Suprapubic skin (tissue), 4 donors: ENCODE data around the gene TUBB3. TPM values are rescaled to one million over a fixed set of nuclear protein-coding genes. Genes with fewer than 3 reads are reported as not detected.

ENCODE experiments used
- DNase-seq, 2 donors: peaks; one replicate each; pipeline ENCODE4 v3.0.0-alpha.2; 2019; ENCODE audit warnings: low spot score in 2 of 2
- H3K27ac ChIP-seq: fragments of 200-600 bp; sonication (generic); one replicate; pipeline ENCODE4 v1.5.1; 2019
- H3K27me3 ChIP-seq: fragments of 200-600 bp; sonication (generic); one replicate; pipeline ENCODE4 v1.5.1; 2019
- H3K36me3 ChIP-seq: fragments of 200-600 bp; sonication (generic); one replicate; pipeline ENCODE4 v1.5.1; 2019
- H3K4me1 ChIP-seq: fragments of 200-600 bp; sonication (generic); one replicate; pipeline ENCODE4 v1.5.1; 2019
- H3K4me3 ChIP-seq: fragments of 200-600 bp; sonication (generic); one replicate; pipeline ENCODE4 v1.5.1; 2019; ENCODE audit warnings: mild to moderate bottlenecking
- H3K9me3 ChIP-seq: fragments of 200-600 bp; sonication (generic); one replicate; pipeline ENCODE4 v1.5.1; 2019
- CTCF ChIP-seq, 2 donors: fragments of 200-600 bp in 1 of 2; fragments of 450-650 bp in 1 of 2; sonication (generic) in 1 of 2; IDR thresholded peaks; one replicate each; pipeline ENCODE4 v1.5.1; 2016 to 2019; ENCODE audit warnings: antibody characterized with exemption in 2 of 2, mild to moderate bottlenecking in 1 of 2, moderate library complexity in 1 of 2
- EP300 ChIP-seq: sonication (generic); formaldehyde crosslinking; IDR thresholded peaks from one replicate; pipeline ENCODE4 v1.6.1; 2017; ENCODE audit warnings: antibody characterized with exemption
- POLR2A ChIP-seq, 2 donors: fragments of 450-650 bp; IDR thresholded peaks; one replicate each; pipeline ENCODE4 v1.6.1; 2017; ENCODE audit warnings: antibody characterized with exemption in 2 of 2, mild to moderate bottlenecking in 2 of 2, moderate library complexity in 2 of 2
- POLR2AphosphoS5 ChIP-seq, 3 donors: sonication (generic); formaldehyde crosslinking; IDR thresholded peaks; one replicate each; pipeline ENCODE4 v1.6.1; 2017; ENCODE audit warnings: antibody characterized with exemption in 3 of 3
- WGBS: methylation state at CpG from one replicate; pipeline ENCODE4 v1.1.5; 2018; 5-methylcytosine and 5-hydroxymethylcytosine counted together
- total RNA-seq, 4 donors: library from RNA; depleted of rRNA; stranded (reverse); fragments of >200 nt; gene quantifications; one replicate each; pipeline ENCODE4 v1.1.0, GENCODE V29; 2016

The TUBB3 gene
- total RNA-seq, 4 donors from 2014 or later = 1.2 to 9.2 (median 4.6) TPM

GRCh38 chr16:89969741-89970410 lies 46.7 kb downstream of the TUBB3 start:
- TF ChIP-seq POLR2A (IDR thresholded peaks at IDR 0.05) = no peak
- TF ChIP-seq CTCF (IDR thresholded peaks at IDR 0.05) = no peak
- no peak for TF ChIP-seq POLR2AphosphoS5 (IDR thresholded peaks at IDR 0.05)
- no peak for TF ChIP-seq EP300
- H3K36me3 ChIP-seq = peaks cover 11% of the 10 kb centered on the region
- H3K27me3 ChIP-seq = no peaks in the 10 kb centered on the region
- peaks cover 34% of the 10 kb centered on the region for H3K4me1 ChIP-seq
- H3K4me3 ChIP-seq = no peak overlapping the region
- H3K9me3 ChIP-seq = no peaks in the 10 kb centered on the region
- DNase-seq = no peak
- 89% methylated on average over 6 of the region's 6 CpGs for WGBS
- no peak overlapping the region for H3K27ac ChIP-seq

- Histone ChIP-seq H3K4me3 (peak overlapping the region; percentile 98), H3K27me3 (no peaks in the 10 kb centered on the region), H3K36me3 (peaks cover under 1% of the 10 kb centered on the region), H3K9me3 (no peaks in the 10 kb centered on the region), H3K4me1 (peaks cover 34% of the 10 kb centered on the region), H3K27ac (peak overlapping the region; percentile 91)
- 50% methylated on average over 40 of the region's 42 CpGs for WGBS
- peak in 1 of 2 donors; percentile 84 for DNase-seq
- TF ChIP-seq POLR2A (IDR thresholded peaks at IDR 0.05) = no peak
- no peak for TF ChIP-seq CTCF (IDR thresholded peaks at IDR 0.05)
- TF ChIP-seq EP300 = no peak
- TF ChIP-seq POLR2AphosphoS5 (IDR thresholded peaks at IDR 0.05) = no peak
Measured at GRCh38 chr16:89971495-89972243, 48.5 kb downstream of the TUBB3 start.

- Histone ChIP-seq H3K9me3 (no peaks in the 10 kb centered on the region), H3K4me1 (peaks cover 34% of the 10 kb centered on the region), H3K27ac (peak overlapping the region; percentile 91), H3K4me3 (peak overlapping the region; percentile 98), H3K36me3 (peaks cover 3% of the 10 kb centered on the region), H3K27me3 (no peaks in the 10 kb centered on the region)
- TF ChIP-seq POLR2AphosphoS5 (IDR thresholded peaks at IDR 0.05) (peak in 2 of 3 donors; percentile 53 to 60), CTCF (IDR thresholded peaks at IDR 0.05) (no peak), POLR2A (IDR thresholded peaks at IDR 0.05) (peak; percentile 61 to 85), EP300 (no peak)
- WGBS = under 1% methylated on average over 71 of the region's 104 CpGs
- DNase-seq = peak; percentile 92
Measured at GRCh38 chr16:89972244-89973234, 49.4 kb downstream of the TUBB3 start.

GRCh38 chr16:89973235-89973634 lies 50.1 kb downstream of the TUBB3 start:
- no peak for TF ChIP-seq CTCF (IDR thresholded peaks at IDR 0.05)
- TF ChIP-seq EP300 = no peak
- no peak for TF ChIP-seq POLR2AphosphoS5 (IDR thresholded peaks at IDR 0.05)
- TF ChIP-seq POLR2A (IDR thresholded peaks at IDR 0.05) = no peak
- H3K27ac ChIP-seq = peak overlapping the region; percentile 91
- H3K9me3 ChIP-seq = no peaks in the 10 kb centered on the region
- H3K4me3 ChIP-seq = peak overlapping the region; percentile 98
- WGBS = 10% methylated on average over 14 of the region's 14 CpGs
- peaks cover 10% of the 10 kb centered on the region for H3K36me3 ChIP-seq
- no peak for DNase-seq
- no peaks in the 10 kb centered on the region for H3K27me3 ChIP-seq
- peaks cover 34% of the 10 kb centered on the region for H3K4me1 ChIP-seq
